ENCODE results near the gene STMN1. TPM values are rescaled to one million over a fixed set of nuclear protein-coding genes. Genes with fewer than 3 reads are reported as not detected.
A peak's percentile ranks its signal among the peaks of the same experiment; 100 is the strongest.

The STMN1 gene
- total RNA-seq, 1 experiment from 2014 or later, result 418 TPM

DNA sequence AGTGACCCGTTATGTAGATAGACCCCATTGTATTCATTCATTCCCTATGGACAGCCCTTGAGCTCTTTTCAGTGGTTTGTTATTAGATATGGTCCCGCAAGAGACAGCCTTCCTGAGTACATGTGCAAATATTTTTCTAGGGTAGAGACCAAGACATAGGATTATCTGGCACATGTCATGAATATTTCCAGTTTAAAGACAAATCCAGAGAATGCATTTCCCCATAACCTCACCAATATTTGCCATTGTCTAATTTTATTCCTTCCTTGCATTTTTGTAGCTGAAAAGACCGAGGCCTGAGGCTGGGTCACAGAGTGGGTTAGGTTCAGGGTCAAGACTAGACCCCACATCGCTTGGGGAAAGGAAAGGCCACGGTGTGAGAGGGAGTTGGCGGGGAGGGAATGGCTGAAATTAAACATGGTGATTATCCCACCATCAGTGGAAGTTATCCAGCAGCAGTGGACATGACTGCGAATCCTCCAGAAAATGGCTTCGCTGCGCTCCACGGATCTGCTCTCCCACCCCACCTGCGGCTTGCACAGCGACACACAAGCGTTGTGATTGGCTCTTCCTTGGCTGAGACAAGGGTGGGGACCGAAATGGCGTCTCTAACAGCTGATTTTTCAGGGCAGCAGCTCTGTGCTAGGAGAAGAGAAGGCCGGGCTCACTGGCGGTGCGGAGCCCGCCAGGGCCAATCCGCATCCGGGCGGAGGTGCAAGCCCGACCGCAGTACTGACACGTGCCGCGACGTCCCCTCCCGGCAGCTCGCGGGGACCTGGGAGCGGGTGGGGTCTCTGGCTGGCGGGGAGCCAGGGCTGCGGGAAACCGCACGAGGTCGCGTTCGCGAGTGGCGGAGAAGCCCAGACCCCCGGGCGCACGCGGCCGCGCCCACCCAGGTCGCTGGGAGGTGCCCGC is 16.1 kb upstream of the STMN1 start (continued):
- TF ChIP-seq, protein P1, sequence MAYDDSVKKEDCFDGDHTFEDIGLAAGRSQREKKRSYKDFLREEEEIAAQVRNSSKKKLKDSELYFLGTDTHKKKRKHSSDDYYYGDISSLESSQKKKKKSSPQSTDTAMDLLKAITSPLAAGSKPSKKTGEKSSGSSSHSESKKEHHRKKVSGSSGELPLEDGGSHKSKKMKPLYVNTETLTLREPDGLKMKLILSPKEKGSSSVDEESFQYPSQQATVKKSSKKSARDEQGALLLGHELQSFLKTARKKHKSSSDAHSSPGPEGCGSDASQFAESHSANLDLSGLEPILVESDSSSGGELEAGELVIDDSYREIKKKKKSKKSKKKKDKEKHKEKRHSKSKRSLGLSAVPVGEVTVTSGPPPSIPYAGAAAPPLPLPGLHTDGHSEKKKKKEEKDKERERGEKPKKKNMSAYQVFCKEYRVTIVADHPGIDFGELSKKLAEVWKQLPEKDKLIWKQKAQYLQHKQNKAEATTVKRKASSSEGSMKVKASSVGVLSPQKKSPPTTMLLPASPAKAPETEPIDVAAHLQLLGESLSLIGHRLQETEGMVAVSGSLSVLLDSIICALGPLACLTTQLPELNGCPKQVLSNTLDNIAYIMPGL (CRISPR knock-in tag; IDR thresholded peaks at IDR 0.05), result peak; percentile 49; the same call in 1 of the 2 replicates
- TF ChIP-seq MXD4 (CRISPR knock-in tag; IDR thresholded peaks at IDR 0.05; ENCODE audit: borderline replicate concordance) (no peak), E2F5 (CRISPR knock-in tag; IDR thresholded peaks at IDR 0.05) (0 out of 2 replicates have a peak, but pooled peaks have one; percentile 57), ZSCAN18 (CRISPR knock-in tag; IDR thresholded peaks at IDR 0.05) (no peak), ZNF219 (CRISPR knock-in tag; IDR thresholded peaks at IDR 0.05; ENCODE audit: borderline replicate concordance) (peak; percentile 62; the same call in 1 of the 2 replicates), RORB (CRISPR knock-in tag; IDR thresholded peaks at IDR 0.05) (no peak), ZNF396 (CRISPR knock-in tag; IDR thresholded peaks at IDR 0.05; ENCODE audit: borderline replicate concordance) (no peak), SP1 (CRISPR knock-in tag; conservative IDR thresholded peaks at IDR 0.05) (peak; percentile 40; the same call in 1 of the 2 replicates)
- TF ChIP-seq, protein P2, sequence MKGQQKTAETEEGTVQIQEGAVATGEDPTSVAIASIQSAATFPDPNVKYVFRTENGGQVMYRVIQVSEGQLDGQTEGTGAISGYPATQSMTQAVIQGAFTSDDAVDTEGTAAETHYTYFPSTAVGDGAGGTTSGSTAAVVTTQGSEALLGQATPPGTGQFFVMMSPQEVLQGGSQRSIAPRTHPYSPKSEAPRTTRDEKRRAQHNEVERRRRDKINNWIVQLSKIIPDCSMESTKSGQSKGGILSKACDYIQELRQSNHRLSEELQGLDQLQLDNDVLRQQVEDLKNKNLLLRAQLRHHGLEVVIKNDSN (CRISPR knock-in tag; IDR thresholded peaks at IDR 0.05), result peak; percentile 71
- TF ChIP-seq, protein P3, sequence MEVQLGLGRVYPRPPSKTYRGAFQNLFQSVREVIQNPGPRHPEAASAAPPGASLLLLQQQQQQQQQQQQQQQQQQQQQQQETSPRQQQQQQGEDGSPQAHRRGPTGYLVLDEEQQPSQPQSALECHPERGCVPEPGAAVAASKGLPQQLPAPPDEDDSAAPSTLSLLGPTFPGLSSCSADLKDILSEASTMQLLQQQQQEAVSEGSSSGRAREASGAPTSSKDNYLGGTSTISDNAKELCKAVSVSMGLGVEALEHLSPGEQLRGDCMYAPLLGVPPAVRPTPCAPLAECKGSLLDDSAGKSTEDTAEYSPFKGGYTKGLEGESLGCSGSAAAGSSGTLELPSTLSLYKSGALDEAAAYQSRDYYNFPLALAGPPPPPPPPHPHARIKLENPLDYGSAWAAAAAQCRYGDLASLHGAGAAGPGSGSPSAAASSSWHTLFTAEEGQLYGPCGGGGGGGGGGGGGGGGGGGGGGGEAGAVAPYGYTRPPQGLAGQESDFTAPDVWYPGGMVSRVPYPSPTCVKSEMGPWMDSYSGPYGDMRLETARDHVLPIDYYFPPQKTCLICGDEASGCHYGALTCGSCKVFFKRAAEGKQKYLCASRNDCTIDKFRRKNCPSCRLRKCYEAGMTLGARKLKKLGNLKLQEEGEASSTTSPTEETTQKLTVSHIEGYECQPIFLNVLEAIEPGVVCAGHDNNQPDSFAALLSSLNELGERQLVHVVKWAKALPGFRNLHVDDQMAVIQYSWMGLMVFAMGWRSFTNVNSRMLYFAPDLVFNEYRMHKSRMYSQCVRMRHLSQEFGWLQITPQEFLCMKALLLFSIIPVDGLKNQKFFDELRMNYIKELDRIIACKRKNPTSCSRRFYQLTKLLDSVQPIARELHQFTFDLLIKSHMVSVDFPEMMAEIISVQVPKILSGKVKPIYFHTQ (CRISPR knock-in tag; IDR thresholded peaks at IDR 0.05), result no peak
- TF ChIP-seq, protein P4, sequence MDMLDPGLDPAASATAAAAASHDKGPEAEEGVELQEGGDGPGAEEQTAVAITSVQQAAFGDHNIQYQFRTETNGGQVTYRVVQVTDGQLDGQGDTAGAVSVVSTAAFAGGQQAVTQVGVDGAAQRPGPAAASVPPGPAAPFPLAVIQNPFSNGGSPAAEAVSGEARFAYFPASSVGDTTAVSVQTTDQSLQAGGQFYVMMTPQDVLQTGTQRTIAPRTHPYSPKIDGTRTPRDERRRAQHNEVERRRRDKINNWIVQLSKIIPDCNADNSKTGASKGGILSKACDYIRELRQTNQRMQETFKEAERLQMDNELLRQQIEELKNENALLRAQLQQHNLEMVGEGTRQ (CRISPR knock-in tag; IDR thresholded peaks at IDR 0.05), result peak; percentile 63

DNA sequence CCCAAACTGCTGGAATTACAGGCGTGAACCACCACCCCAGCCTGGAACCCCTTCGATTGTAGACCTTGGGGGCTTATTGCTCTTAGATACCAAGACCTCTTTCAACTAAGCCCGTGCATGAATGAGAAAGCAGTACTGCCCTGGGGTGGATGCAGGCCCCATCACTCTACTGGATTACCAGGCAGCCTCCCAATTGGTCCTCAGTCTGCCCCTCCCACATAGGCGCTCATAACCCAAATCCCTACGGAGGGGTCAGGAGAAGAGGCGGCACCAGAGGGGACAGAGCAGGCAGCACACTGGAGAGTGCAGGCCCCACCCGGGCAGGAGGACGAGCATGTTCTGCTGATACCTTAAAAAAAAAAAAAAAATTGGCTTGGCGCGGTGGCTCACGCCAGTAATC is 12.4 kb upstream of the STMN1 start:
- Mint-ChIP-seq H3K9me3 (no peaks in the 10 kb centered on the region), H3K27me3 (ENCODE audit: low read depth) (peaks cover 16% of the 10 kb centered on the region), H3K4me3 (no peak overlapping the region), H3K4me1 (peaks cover 23% of the 10 kb centered on the region), H3K27ac (no peak overlapping the region), H3K36me3 (no peaks in the 10 kb centered on the region)
- no peak for DNase-seq (ENCODE audit: low spot score)
- TF ChIP-seq TEAD1 (CRISPR knock-in tag; IDR thresholded peaks at IDR 0.05) (no peak), RELA (CRISPR knock-in tag; IDR thresholded peaks at IDR 0.05; ENCODE audit: borderline replicate concordance) (no peak), IRF1 (CRISPR knock-in tag; IDR thresholded peaks at IDR 0.05) (no peak)
- POLR2A ChIA-PET, result no interaction called here
- no peak for ATAC-seq
- CTCF ChIA-PET, result interaction anchor here (1.2 to 1.4 kb wide), 2 partner anchors 23 to 87 kb away, joined by 3 to 10 read pairs; no protein-coding TSS in a partner anchor
